Lower lobe of right lung (tissue), 2 donors: ENCODE results near the gene GAN. TPM values are rescaled to one million over a fixed set of nuclear protein-coding genes. Genes with fewer than 3 reads are reported as not detected.
A peak's percentile ranks its signal among the peaks of the same experiment; 100 is the strongest.
"Not testable (repeated sequence)": the region's sequence is repeated elsewhere in the genome, so short reads cannot be mapped to it uniquely, and the experiment has no call there.

Experiments used
- ATAC-seq, 2 donors: fragments of 200-7000 bp; cut with Tn5 transposase; one replicate each; pipeline ENCODE4 v1.9.1; 2020 to 2022; ENCODE audit warnings: mild to moderate bottlenecking in 2 of 2, moderate library complexity in 2 of 2
- DNase-seq: peaks from one replicate; pipeline ENCODE4 v3.0.0-alpha.2; 2020
- H3K27ac ChIP-seq: fragments of 200-600 bp; one replicate; pipeline ENCODE4 v1.8.0; 2022
- H3K27me3 ChIP-seq: fragments of 200-600 bp; one replicate; pipeline ENCODE4 v1.8.0; 2022; ENCODE audit warnings: low read depth
- H3K36me3 ChIP-seq: fragments of 200-600 bp; one replicate; pipeline ENCODE4 v1.8.0; 2022; ENCODE audit warnings: mild to moderate bottlenecking
- H3K4me1 ChIP-seq: fragments of 200-600 bp; one replicate; pipeline ENCODE4 v1.8.0; 2022
- H3K4me3 ChIP-seq: fragments of 200-600 bp; one replicate; pipeline ENCODE4 v1.8.0; 2022; ENCODE audit warnings: mild to moderate bottlenecking
- H3K9me3 ChIP-seq: fragments of 200-600 bp; one replicate; pipeline ENCODE4 v1.8.0; 2022
- intact Hi-C: fragments of 100-400 bp; cut with DNase I; formaldehyde crosslinking; loops from one replicate; pipeline ENCODE4 v1.11.0; 2022
- total RNA-seq: library from RNA; stranded (reverse); fragmentation: NEBNext Ultra II Directional; extraction: Animal tissue kit (Norgen Biotek cat#: 25700); gene quantifications from one replicate; pipeline ENCODE4 v1.2.1, GENCODE V29; 2021
- TF ChIP-seq, protein P1 (sequence below): fragments of 200-600 bp; IDR thresholded peaks from one replicate; pipeline ENCODE4 v1.8.0; 2022; ENCODE audit warnings: antibody characterized with exemption, mild to moderate bottlenecking
- donor health status: DM: no; HTN: yes; CAD: no; lungs with severe emphysema.

The GAN gene
- total RNA-seq, 1 donor from 2014 or later = 6.5 TPM

DNA sequence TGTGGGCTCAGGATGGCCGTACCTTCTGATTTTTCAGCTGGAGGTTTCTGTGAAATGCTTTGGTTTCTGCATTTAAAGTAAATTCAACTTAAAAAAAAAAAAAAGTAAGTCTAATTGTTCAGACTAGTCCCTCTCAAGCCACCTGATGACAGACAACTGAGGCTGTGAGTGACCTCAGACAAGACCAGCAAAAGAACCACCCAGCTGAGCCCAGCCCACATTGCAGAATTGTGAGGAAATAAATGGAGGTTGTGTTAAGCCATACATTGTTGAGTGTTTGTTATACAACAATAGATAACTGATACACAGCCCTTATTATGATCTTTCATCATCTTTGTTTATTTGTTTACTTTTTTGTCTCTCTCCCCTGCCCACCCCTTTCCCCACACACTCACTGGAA lies 85.1 kb downstream of the GAN start:
- Histone ChIP-seq H3K27ac (no peak overlapping the region), H3K36me3 (no peaks in the 10 kb centered on the region), H3K4me3 (no peak overlapping the region), H3K9me3 (peaks cover 11% of the 10 kb centered on the region), H3K27me3 (no peaks in the 10 kb centered on the region), H3K4me1 (peaks cover 15% of the 10 kb centered on the region)
- DNase-seq (no peak), ATAC-seq (no peak)
- TF ChIP-seq, protein P1, sequence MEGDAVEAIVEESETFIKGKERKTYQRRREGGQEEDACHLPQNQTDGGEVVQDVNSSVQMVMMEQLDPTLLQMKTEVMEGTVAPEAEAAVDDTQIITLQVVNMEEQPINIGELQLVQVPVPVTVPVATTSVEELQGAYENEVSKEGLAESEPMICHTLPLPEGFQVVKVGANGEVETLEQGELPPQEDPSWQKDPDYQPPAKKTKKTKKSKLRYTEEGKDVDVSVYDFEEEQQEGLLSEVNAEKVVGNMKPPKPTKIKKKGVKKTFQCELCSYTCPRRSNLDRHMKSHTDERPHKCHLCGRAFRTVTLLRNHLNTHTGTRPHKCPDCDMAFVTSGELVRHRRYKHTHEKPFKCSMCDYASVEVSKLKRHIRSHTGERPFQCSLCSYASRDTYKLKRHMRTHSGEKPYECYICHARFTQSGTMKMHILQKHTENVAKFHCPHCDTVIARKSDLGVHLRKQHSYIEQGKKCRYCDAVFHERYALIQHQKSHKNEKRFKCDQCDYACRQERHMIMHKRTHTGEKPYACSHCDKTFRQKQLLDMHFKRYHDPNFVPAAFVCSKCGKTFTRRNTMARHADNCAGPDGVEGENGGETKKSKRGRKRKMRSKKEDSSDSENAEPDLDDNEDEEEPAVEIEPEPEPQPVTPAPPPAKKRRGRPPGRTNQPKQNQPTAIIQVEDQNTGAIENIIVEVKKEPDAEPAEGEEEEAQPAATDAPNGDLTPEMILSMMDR = no peak
- intact Hi-C loops = loop anchor here (10.0 kb wide), 1 partner anchor 325 kb away; no protein-coding TSS in a partner anchor

DNA sequence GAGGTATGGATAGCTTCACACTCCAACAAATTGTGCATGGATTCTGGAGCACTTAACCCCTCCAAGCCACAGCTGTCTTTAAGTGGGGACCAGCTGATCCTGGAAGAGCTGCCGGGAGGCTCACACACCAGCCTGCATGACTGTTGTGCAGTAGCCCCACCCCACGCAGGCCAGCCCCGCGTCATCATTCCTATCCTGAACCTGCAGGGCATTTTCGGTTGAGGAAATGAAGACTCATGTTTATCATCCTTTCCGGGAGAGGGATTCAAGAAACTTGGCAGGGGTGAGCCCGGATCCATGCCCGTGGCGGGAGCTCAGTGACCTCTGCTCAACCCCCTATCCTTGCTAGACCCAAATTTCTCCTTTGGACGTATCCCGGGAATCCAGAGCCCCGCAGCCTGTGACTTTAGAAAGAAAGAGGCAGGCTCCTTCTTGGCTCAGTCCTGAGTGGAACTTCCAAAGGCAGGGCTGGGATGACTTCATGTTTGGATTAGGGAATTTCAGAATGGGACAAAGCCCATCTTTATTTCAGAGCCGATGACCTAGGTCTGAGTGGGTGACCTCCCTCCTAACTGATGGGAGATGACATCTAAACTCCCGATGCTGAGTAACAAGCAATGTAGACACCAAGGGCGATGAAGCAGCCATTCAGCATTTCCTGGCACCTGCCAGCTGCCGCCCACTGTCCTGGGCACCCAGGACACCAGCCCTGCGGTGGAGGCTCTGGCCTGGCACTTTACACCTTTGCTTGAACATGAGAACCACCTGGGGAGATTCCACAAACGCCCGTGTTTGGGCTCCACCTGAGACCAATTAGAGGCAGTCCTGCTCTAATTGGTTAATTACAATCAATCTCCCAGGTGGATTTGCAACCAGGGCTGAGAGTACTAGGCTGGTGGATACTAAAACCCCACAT lies 86.5 kb downstream of the GAN start:
- Histone ChIP-seq H3K27ac (no peak overlapping the region), H3K36me3 (no peaks in the 10 kb centered on the region), H3K4me1 (peaks cover 10% of the 10 kb centered on the region), H3K9me3 (peaks cover 11% of the 10 kb centered on the region), H3K4me3 (no peak overlapping the region), H3K27me3 (no peaks in the 10 kb centered on the region)
- DNase-seq (no peak), ATAC-seq (peak in 1 of 2 donors; percentile 3)
- intact Hi-C loops = loop anchor here (10.0 kb wide), 1 partner anchor 324 kb away; no protein-coding TSS in a partner anchor
- TF ChIP-seq, protein P1 = no peak

DNA sequence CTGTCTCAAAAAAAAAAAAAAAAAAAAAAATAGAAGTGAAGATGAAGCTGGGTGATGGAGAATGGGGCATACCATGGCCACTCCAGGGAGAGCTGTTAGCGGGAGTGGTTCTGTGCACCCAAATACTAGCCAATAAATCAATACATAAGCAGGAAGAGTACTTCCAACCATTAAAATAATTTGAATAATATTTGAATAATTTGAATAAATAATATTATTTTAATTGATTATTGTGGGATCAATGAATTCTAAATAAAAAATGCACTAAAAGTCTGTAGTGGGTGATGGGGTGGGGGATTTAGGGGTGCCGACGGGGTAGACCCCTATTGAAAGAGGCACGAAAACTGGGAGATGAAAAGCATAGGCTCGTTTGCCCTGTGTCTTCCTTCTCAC lies 88.4 kb downstream of the GAN start:
- peaks cover 10% of the 10 kb centered on the region for H3K4me1 ChIP-seq
- ATAC-seq (no peak), DNase-seq (no peak)
- H3K27me3 ChIP-seq = no peaks in the 10 kb centered on the region
- no peak overlapping the region for H3K4me3 ChIP-seq
- no peak overlapping the region for H3K27ac ChIP-seq
- no peaks in the 10 kb centered on the region for H3K36me3 ChIP-seq
- peaks cover 11% of the 10 kb centered on the region for H3K9me3 ChIP-seq
- TF ChIP-seq, protein P1 = no peak
- intact Hi-C loops = loop anchor here (10.0 kb wide), 1 partner anchor 322 kb away; no protein-coding TSS in a partner anchor

DNA sequence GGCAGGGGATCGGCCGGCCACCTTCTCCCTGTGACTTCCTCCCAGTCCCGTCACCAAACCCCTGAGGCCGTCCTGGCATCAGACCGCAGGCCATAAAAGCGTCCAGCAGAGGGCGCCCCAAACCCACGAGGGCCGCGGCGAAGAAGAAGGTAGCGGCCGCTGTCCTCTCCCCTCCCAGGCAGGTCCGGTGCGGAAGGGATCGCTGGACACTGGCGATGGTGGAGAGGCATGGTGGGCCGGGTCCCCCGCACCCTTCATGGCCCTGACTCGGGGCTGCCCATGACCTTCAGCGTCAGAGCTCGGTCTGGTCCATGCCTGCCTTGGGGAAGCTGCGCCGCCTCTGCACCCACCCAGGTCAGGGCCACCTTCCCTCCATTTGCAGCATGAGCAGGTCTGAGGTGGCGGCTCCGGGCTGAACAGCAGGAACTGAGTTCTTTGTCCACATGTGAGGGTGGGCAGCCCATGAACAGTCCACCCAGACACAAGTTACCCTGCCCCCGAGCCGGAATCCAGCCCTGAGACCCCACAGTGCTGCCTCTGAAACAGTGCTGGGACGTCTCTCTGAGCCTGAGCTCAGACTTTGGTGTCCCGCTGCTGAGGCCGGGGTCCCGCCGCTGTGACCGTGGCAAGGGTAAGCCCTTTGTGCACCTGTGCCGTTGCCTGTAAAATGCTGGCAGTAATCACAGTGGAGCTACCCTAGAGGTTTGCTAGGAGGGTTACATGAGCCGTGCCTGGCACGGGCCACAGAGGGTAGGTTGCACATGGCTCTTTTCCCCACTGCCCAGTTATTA lies 89.0 kb downstream of the GAN start:
- Histone ChIP-seq H3K27me3 (no peaks in the 10 kb centered on the region), H3K9me3 (peaks cover 11% of the 10 kb centered on the region), H3K4me3 (peak overlapping the region; percentile 38), H3K4me1 (peaks cover 10% of the 10 kb centered on the region), H3K36me3 (no peaks in the 10 kb centered on the region), H3K27ac (no peak overlapping the region)
- TF ChIP-seq, protein P1 = peak; percentile 98
- DNase-seq (peak; percentile 93), ATAC-seq (peak; percentile 95)
- intact Hi-C loops = loop anchor here (10.0 kb wide), 1 partner anchor 321 kb away; no protein-coding TSS in a partner anchor

DNA sequence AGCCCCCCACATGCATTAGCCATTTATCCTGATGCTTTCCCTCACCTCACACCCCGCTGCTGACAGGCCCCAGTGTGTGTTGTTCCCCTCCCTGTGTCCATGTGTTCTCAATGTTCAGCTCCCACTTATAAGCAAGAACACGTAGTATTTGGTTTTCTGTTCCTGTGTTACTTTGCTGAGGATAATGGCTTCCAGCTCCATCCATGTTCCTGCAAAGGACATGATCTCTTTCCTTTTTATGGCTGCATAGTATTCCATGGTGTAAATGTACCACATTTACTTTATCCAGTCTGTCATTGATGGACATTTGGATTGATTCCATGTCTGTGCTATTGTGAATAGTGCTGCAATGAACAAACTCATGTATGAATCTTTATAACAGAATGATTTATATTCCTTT lies 90.2 kb downstream of the GAN start:
- H3K4me3 ChIP-seq, H3K27me3 ChIP-seq, H3K27ac ChIP-seq, H3K4me1 ChIP-seq, ATAC-seq, H3K36me3 ChIP-seq, DNase-seq, H3K9me3 ChIP-seq: not testable (repeated sequence)
- intact Hi-C loops = loop anchor here (10.0 kb wide), 1 partner anchor 320 kb away; no protein-coding TSS in a partner anchor
